ENCODE data around the gene KBTBD8. TPM values are rescaled to one million over a fixed set of nuclear protein-coding genes. Genes with fewer than 3 reads are reported as not detected.
A peak's percentile ranks its signal among the peaks of the same experiment; 100 is the strongest.

KBTBD8 gene
- total RNA-seq, 1 donor from 2014 or later, result 4.8 TPM

- no peak for DNase-seq (ENCODE audit: extremely low spot score, unreplicated experiment)
- peaks cover 48% of the 10 kb centered on the region for H3K27me3 Mint-ChIP-seq
- H3K36me3 Mint-ChIP-seq, result no peaks in the 10 kb centered on the region
- no peak for TF ChIP-seq CTCF (conservative IDR thresholded peaks at IDR 0.05)
- H3K4me3 Mint-ChIP-seq, result no peak overlapping the region
- H3K27ac Mint-ChIP-seq, result no peak overlapping the region
- H3K4me1 Mint-ChIP-seq (ENCODE audit: unreplicated experiment), result peaks cover 3% of the 10 kb centered on the region
- no peaks in the 10 kb centered on the region for H3K9me3 Mint-ChIP-seq
These were observed 1.4 kb upstream of the KBTBD8 start for GRCh38 chr3:66996696-66997095.

GRCh38 chr3:66997560-66998112 lies 471 bp upstream of the KBTBD8 start:
- Mint-ChIP-seq H3K4me3 (peak overlapping the region; percentile 93), H3K36me3 (no peaks in the 10 kb centered on the region), H3K9me3 (no peaks in the 10 kb centered on the region), H3K27me3 (peaks cover 40% of the 10 kb centered on the region), H3K27ac (peak overlapping the region; percentile 76), H3K4me1 (ENCODE audit: unreplicated experiment) (peaks cover 3% of the 10 kb centered on the region)
- no peak for TF ChIP-seq CTCF (conservative IDR thresholded peaks at IDR 0.05)
- DNase-seq (ENCODE audit: extremely low spot score, unreplicated experiment), result no peak

GRCh38 chr3:66998904-66999235 lies 763 bp downstream of the KBTBD8 start:
- TF ChIP-seq CTCF (conservative IDR thresholded peaks at IDR 0.05), result no peak
- Mint-ChIP-seq H3K27me3 (peaks cover 29% of the 10 kb centered on the region), H3K36me3 (peaks cover 9% of the 10 kb centered on the region), H3K4me3 (peak overlapping the region; percentile 93), H3K27ac (peak overlapping the region; percentile 72), H3K9me3 (no peaks in the 10 kb centered on the region), H3K4me1 (ENCODE audit: unreplicated experiment) (peaks cover 3% of the 10 kb centered on the region)
- no peak for DNase-seq (ENCODE audit: extremely low spot score, unreplicated experiment)

GRCh38 chr3:67000009-67000408 lies 1.9 kb downstream of the KBTBD8 start:
- Mint-ChIP-seq H3K9me3 (no peaks in the 10 kb centered on the region), H3K27ac (no peak overlapping the region), H3K36me3 (peaks cover 12% of the 10 kb centered on the region), H3K4me3 (peak overlapping the region; percentile 13), H3K4me1 (ENCODE audit: unreplicated experiment) (peaks cover 3% of the 10 kb centered on the region), H3K27me3 (peaks cover 20% of the 10 kb centered on the region)
- no peak for TF ChIP-seq CTCF (conservative IDR thresholded peaks at IDR 0.05)
- no peak for DNase-seq (ENCODE audit: extremely low spot score, unreplicated experiment)

- H3K27me3 Mint-ChIP-seq, result peaks cover 10% of the 10 kb centered on the region
- no peak for TF ChIP-seq CTCF (conservative IDR thresholded peaks at IDR 0.05)
- DNase-seq (ENCODE audit: extremely low spot score, unreplicated experiment), result no peak
- H3K4me3 Mint-ChIP-seq, result no peak overlapping the region
- H3K9me3 Mint-ChIP-seq, result no peaks in the 10 kb centered on the region
- H3K36me3 Mint-ChIP-seq, result peaks cover 17% of the 10 kb centered on the region
- H3K4me1 Mint-ChIP-seq (ENCODE audit: unreplicated experiment), result peaks cover 3% of the 10 kb centered on the region
- no peak overlapping the region for H3K27ac Mint-ChIP-seq
These were observed 3.2 kb downstream of the KBTBD8 start for GRCh38 chr3:67001086-67001861.

Measured in type B pancreatic cell (in vitro differentiated cells).